HL-60 (cell line): ENCODE measurements around the gene KRTAP5-3.

ENCODE experiments used
- DNase-seq, 2 experiments: peaks; one replicate each; pipeline ENCODE4 v3.0.0-alpha.2; 2010 to 2020; ENCODE audit warnings: low read depth in 1 of 2, low spot score in 1 of 2
- H3K27ac ChIP-seq: fragments of 250-450 bp; sonication (Bioruptor Pico); replicated peaks from 2 replicates; pipeline ENCODE4 v1.5.1; 2020; ENCODE audit warnings: mild to moderate bottlenecking, moderate library complexity
- H3K27me3 ChIP-seq: fragments of 250-450 bp; sonication (Bioruptor Pico); 2 replicates; pipeline ENCODE4 v1.5.1; 2021; ENCODE audit warnings: mild to moderate bottlenecking, moderate library complexity; ENCODE audit not compliant: insufficient read depth, poor library complexity, severe bottlenecking
- H3K4me3 ChIP-seq: replicated peaks from 2 replicates; pipeline ENCODE4 v1.5.1; 2011; ENCODE audit warnings: mild to moderate bottlenecking, control low read depth, low read length; ENCODE audit not compliant: insufficient read depth
- GABPA ChIP-seq: IDR thresholded peaks from 2 replicates; pipeline ENCODE4 v1.6.1; 2012; ENCODE audit warnings: low read depth
- POLR2AphosphoS5 ChIP-seq: IDR thresholded peaks from 2 replicates; pipeline ENCODE4 v1.6.1; 2012; ENCODE audit warnings: low read depth
- SPI1 ChIP-seq: IDR thresholded peaks from 2 replicates; pipeline ENCODE4 v1.6.1; 2012; ENCODE audit warnings: low read depth, mild to moderate bottlenecking, borderline replicate concordance
- TF ChIP-seq, protein P1 (sequence below): IDR thresholded peaks from 2 replicates; pipeline ENCODE4 v1.6.1; 2012; ENCODE audit warnings: low read depth; ENCODE audit not compliant: insufficient replicate concordance
- TF ChIP-seq, protein P2 (sequence below): IDR thresholded peaks from one replicate; pipeline ENCODE4 v1.5.1; 2011; ENCODE audit warnings: low read length, control low read depth, inconsistent platforms; ENCODE audit not compliant: insufficient read depth

Gene KRTAP5-3

GRCh38 chr11:1567721-1568100, 40.6 kb downstream of the KRTAP5-3 start:
- H3K27me3 ChIP-seq: peaks cover 43% of the 10 kb centered on the region
- H3K4me3 ChIP-seq: no peak overlapping the region
- TF ChIP-seq POLR2AphosphoS5 (no peak), GABPA (no peak), SPI1 (no peak)
- TF ChIP-seq, protein P1, sequence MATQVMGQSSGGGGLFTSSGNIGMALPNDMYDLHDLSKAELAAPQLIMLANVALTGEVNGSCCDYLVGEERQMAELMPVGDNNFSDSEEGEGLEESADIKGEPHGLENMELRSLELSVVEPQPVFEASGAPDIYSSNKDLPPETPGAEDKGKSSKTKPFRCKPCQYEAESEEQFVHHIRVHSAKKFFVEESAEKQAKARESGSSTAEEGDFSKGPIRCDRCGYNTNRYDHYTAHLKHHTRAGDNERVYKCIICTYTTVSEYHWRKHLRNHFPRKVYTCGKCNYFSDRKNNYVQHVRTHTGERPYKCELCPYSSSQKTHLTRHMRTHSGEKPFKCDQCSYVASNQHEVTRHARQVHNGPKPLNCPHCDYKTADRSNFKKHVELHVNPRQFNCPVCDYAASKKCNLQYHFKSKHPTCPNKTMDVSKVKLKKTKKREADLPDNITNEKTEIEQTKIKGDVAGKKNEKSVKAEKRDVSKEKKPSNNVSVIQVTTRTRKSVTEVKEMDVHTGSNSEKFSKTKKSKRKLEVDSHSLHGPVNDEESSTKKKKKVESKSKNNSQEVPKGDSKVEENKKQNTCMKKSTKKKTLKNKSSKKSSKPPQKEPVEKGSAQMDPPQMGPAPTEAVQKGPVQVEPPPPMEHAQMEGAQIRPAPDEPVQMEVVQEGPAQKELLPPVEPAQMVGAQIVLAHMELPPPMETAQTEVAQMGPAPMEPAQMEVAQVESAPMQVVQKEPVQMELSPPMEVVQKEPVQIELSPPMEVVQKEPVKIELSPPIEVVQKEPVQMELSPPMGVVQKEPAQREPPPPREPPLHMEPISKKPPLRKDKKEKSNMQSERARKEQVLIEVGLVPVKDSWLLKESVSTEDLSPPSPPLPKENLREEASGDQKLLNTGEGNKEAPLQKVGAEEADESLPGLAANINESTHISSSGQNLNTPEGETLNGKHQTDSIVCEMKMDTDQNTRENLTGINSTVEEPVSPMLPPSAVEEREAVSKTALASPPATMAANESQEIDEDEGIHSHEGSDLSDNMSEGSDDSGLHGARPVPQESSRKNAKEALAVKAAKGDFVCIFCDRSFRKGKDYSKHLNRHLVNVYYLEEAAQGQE: no peak
- TF ChIP-seq, protein P2, sequence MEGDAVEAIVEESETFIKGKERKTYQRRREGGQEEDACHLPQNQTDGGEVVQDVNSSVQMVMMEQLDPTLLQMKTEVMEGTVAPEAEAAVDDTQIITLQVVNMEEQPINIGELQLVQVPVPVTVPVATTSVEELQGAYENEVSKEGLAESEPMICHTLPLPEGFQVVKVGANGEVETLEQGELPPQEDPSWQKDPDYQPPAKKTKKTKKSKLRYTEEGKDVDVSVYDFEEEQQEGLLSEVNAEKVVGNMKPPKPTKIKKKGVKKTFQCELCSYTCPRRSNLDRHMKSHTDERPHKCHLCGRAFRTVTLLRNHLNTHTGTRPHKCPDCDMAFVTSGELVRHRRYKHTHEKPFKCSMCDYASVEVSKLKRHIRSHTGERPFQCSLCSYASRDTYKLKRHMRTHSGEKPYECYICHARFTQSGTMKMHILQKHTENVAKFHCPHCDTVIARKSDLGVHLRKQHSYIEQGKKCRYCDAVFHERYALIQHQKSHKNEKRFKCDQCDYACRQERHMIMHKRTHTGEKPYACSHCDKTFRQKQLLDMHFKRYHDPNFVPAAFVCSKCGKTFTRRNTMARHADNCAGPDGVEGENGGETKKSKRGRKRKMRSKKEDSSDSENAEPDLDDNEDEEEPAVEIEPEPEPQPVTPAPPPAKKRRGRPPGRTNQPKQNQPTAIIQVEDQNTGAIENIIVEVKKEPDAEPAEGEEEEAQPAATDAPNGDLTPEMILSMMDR: no peak
- DNase-seq: no peak
- H3K27ac ChIP-seq: no peak overlapping the region

DNA sequence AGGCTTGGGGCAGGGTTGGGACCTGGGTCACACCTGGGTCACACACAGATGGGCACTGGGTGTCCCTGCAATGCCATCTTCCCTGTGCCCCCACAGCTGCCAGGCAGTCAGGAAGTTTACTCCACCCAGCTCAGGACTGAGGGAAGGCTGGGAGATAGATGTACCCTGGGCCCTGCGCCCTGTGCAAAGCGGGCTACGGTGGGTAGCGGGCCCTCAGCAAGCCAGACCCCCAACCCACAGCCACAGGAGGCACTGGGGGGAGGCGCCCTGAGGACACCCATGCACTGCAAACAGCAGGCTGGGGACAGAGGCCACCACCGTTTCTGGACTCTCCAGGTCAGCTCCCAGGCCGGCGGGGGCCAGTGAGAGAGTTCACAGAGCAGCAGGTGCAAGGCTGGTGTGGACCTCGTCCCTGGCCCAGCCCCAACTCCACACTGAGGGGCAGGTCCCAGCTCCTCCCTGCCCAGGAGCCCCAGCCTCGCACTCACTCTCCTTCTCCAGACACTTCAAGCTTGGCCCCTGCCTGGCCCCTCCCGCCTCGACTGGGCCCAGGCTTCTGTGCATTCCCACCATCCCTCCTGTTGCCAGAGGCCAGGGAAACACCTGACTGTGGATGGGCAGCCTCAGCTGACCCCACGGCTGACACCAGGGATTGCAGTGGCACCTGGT, 41.1 kb downstream of the KRTAP5-3 start:
- Histone ChIP-seq H3K4me3 (no peak overlapping the region), H3K27ac (no peak overlapping the region), H3K27me3 (peaks cover 41% of the 10 kb centered on the region)
- TF ChIP-seq, protein P2: no peak
- DNase-seq: no peak

- DNase-seq: no peak
These were observed 41.7 kb downstream of the KRTAP5-3 start for GRCh38 chr11:1566381-1567051.

More at GRCh38 chr11:1566381-1567051, 41.7 kb downstream of the KRTAP5-3 start:
- H3K4me3 ChIP-seq: no peak overlapping the region
- peaks cover 41% of the 10 kb centered on the region for H3K27me3 ChIP-seq
- H3K27ac ChIP-seq: no peak overlapping the region
- TF ChIP-seq SPI1 (no peak), POLR2AphosphoS5 (no peak), GABPA (no peak)
- TF ChIP-seq, protein P2: peak; percentile 27
- TF ChIP-seq, protein P1: no peak
